D341Med (cell line): ENCODE results near the gene AHR.

Experiments used
- DNase-seq: peaks from one replicate; pipeline ENCODE4 v3.0.0; 2012; ENCODE audit warnings: low spot score

Gene AHR

GRCh38 chr7:17298102-17298839 is at the start of gene AHR:
TSS of gene AHR (plus strand) at chr7:17298652. CDS start at chr7:17299265, 613 bp downstream.
- peak; percentile 94 for DNase-seq

GRCh38 chr7:17253885-17254284 is 44.6 kb upstream of the AHR start:
- no peak for DNase-seq

- no peak for DNase-seq
These were observed 42.5 kb upstream of the AHR start for GRCh38 chr7:17255926-17256325.

- DNase-seq: no peak
These were observed 42.1 kb upstream of the AHR start for GRCh38 chr7:17256375-17256774.

GRCh38 chr7:17266565-17266964 is 31.9 kb upstream of the AHR start:
- no peak for DNase-seq

- no peak for DNase-seq
These were observed 28.9 kb upstream of the AHR start for GRCh38 chr7:17269341-17270221.

- DNase-seq: no peak
These were observed 23.8 kb upstream of the AHR start for GRCh38 chr7:17274551-17275245.

- no peak for DNase-seq
These were observed 22.4 kb upstream of the AHR start for GRCh38 chr7:17275749-17276671.

GRCh38 chr7:17279061-17279460 is 19.4 kb upstream of the AHR start:
- DNase-seq: no peak

- no peak for DNase-seq
These were observed 9.3 kb upstream of the AHR start for GRCh38 chr7:17289074-17289645.

GRCh38 chr7:17292843-17293242 is 5.6 kb upstream of the AHR start:
- DNase-seq: no peak

GRCh38 chr7:17293481-17293880 is 5.0 kb upstream of the AHR start:
- DNase-seq: no peak

- no peak for DNase-seq
These were observed 1.2 kb upstream of the AHR start for GRCh38 chr7:17297243-17297642.

- DNase-seq: peak; percentile 61
These were observed 509 bp downstream of the AHR start for GRCh38 chr7:17298840-17299482.

GRCh38 chr7:17299483-17299991 is 1.1 kb downstream of the AHR start:
- DNase-seq: no peak

- no peak for DNase-seq
These were observed 1.6 kb downstream of the AHR start for GRCh38 chr7:17300012-17300411.

- no peak for DNase-seq
These were observed 2.0 kb downstream of the AHR start for GRCh38 chr7:17300437-17300836.

- no peak for DNase-seq
These were observed 3.3 kb downstream of the AHR start for GRCh38 chr7:17301471-17302456.

GRCh38 chr7:17302575-17303142 is 4.2 kb downstream of the AHR start:
- no peak for DNase-seq
